Measurements from ENCODE around the gene CACNA1G.
A peak's percentile ranks its signal among the peaks of the same experiment; 100 is the strongest.

Gene CACNA1G

GRCh38 chr17:50635732-50635981, 75.1 kb downstream of the CACNA1G start:
- DNase-seq, result no peak

DNA sequence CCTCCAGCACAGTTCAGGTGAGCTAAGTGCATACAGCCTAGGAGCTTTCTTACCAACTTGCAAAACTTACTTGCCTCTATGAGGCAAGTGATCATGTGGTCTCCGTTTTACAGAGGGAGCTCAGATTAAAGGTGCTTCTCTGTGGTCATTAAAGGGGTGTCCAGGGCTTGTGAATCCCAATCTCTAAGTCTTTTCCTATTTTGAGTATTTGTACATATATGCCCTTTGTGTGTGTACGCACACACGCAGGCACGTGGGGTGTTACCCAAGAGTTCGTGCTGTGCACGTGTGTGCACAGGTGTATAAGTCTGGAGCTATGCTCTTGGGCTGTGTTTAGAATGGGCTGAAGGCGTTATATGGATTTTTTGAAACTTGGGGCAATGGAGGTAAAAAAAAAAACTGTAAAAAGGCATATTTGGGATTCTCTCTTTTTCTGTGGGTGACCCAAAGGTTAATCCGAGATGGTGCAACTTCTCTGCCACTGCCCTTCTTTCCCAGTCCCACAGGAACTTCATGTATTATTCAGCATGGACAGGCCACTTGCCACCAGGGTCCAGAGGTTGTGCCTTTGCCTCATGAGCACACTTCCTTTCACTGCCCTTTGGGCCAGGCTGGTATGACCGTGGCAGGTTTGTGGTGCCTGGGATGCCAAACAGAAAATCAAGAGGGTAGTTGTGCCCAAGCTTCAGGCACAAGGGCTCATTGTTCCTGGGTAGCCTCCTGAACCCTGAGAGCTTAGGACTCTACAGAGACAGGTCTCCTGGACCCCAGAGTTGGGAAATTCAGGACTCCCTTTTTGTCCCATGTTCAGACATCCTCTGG, 75.7 kb downstream of the CACNA1G start:
- no peak for DNase-seq

DNA sequence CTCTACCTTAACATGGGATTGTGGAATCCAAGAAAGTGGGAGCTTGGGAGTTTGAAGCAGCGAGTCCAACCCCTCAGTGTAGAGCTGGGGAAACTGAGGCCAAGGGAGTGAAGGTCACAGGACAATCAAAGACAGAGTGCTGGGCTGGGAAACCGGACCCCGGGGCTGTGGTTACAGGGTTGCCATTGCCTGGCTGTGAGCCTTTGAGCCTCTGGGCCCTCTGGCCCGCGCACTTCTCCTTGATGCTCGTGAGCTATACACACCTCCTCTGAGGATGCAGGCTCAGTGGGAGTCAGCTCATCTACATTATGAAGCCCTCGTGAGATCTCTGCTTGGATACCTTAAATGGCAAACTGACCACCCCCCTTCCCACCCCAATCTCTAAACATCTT, 76.3 kb downstream of the CACNA1G start:
- DNase-seq, result no peak

DNA sequence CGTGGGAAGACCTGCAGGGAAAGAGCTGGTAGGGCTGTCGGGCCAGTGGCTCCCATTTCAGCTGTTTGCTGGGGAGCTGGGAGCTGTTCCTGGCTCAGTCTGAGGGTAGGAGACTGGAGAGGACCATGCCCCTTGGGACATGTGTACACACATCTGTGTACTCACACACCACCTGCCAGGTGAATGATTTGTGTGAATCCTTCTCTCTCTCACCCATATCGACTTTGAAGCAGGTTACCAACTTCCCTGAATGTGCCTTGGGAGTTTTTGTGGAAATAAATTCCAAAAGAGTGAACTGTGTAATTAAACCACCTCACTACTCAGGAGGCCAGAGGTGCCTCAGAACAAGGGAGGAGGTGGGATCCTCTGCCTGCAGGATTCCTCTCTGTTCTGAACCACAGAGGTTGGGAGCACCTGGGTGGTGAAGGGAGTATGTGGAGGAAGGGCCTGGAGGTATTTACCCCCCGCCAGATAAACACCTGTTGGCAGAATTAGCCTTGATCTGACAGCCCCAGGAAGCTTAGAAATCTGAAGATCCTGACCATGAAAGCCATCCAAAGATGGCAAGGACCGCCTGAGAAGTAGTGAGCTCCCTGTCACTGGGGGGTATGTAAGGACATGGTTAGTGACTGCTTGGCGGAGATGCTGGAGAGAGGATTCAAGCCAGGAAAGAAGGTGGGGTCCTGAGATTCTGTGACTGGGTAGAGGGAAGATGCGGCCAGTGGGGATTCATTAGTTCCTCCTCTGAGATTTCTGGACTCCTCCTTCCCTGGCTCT, 77.5 kb downstream of the CACNA1G start:
- DNase-seq, result no peak

DNA sequence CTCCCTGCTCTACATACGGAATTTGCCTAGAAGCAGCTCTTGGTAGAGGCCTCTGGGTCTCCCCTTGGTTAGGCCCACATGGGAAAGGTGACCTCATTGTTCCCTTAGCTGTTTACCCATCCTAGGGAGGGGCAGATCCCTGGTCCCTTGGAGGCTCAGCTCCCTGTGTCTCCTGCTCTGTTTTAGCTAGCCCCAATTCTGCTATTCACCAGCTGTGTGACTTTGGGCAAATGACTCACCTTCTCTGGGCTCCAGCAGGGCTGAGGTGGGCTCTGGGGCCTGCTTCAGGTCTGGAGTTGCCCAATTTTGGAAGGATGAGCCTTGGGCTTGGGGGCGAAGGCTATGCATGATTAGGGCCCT, 78.1 kb downstream of the CACNA1G start:
- DNase-seq, result peak; percentile 87

GRCh38 chr17:50638966-50639713, 78.6 kb downstream of the CACNA1G start:
- DNase-seq, result peak; percentile 100

DNA sequence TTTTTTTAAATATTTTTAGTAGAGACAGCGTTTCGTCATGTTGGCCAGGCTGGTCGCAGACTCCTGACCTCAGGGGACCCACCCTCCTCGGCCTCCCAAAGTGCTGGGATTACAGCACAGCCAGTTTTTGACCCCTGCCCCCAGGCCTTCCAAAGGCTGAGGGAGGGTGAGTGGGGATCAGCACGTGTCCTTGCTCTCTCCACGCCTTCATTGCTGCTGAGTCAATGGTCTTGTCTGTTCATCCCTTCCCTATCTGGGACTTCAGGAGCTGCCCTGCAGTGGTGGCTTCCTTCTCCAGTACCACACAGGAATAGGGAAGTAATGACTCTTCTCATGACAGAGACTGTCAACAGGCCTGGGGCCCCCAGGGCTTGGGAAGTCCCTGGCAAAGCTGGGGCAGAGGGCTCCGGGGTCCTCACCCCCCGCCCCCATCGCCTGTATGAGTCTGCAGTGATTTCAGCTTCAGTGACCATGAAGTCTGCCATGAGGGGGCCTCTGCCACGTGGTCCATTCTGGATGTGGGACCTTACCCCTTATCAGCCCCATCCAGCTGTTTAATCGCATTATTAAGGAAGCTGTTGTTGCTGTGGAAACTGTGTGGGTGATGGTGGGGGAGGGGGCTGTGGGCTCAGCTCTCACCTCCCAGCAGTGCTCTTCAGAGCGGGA, 80.3 kb downstream of the CACNA1G start:
- peak; percentile 44 for DNase-seq

DNA sequence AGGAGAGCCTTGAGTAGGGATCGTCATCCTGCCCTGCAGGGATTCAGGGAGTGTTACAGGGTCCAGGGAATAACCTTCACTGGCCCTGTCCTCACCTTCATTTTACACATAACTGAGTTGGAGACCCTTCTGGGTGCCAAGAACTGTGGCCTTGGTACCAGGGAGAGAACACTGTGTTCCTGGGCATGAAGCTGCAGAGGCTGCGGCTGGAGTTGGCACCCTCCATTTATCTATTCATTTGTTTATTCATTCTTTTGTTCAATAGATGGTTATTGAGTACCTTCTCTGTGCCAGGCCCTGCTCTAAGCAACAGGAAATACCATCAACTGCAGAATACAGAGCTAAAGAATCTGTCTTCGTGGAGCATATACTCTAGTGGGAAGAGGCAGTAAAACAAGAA, 80.8 kb downstream of the CACNA1G start:
- no peak for DNase-seq

DNA sequence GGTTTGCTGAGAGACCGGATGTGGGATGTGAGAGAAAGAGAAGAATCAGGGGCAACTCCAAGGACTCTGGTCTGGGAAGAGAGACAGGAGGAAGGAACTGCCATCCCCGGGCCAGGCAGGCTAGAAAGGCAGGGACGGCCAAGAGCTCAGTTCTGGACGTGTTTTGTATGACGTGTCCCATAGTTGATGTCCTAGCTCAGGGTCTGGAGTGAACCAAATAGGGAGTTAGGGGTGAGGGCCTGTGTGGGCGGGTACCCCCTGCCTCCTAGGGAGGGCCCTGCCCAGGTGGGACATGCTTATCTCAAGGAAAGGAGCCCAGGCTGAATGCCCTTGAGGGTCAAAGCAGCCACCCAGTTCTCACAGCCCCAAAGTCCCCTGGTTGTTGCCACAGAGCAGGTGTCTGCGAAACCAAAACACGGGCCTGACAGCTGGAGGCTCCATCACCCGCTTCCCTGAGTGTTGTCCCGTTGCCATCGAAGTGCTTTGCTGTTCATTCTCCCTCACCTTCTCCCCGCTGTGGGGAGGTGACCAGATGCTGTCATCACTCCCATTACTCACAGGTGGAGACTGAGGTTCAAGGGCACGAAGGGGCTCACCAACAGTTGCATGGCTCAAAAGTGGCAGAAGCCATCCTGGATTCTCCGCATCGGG, 81.7 kb downstream of the CACNA1G start:
- no peak for DNase-seq

DNA sequence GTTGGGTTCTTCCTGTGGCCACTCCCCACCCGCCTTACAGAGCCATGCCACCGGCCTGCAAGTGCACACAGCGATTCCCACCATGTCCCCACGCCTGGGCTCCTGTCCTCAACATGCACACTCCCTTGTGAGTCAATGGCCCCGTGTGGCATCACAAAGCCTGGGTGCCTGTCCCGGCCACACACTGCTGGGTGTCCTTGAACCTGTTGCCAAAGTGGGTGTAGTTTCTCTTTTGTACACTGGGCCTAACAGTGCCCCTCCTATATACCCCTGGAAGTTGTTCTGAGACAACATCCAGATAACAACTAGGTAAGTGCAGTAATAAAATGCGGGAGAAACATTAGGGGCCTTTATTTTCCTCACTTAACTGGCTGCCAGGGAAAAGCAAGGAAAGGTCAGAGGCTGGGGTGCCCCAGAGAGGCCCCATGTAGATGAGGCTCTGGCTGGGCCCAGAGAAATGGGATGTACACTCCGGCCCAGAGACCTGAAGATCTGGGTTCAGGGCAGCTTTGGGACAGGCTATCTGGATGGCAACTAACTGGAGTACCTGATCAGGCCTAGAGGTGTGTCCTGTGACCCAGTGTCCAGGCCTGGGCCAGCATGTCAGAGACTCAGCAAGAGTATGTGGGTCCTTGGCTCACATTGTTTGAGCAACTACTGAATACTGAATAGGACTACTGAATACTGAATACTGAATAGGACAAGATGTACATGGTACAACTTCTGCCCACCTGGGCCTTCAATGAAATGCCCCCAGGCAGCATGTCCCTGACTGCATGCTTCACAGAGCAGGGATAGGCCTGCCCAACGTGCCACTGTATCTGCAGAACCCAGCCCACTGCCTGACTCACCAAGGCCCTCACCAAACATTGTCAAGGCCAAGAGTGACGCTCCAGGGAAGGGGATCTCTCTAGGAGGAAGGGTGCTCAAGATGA, 82.5 kb downstream of the CACNA1G start:
- DNase-seq, result no peak

DNA sequence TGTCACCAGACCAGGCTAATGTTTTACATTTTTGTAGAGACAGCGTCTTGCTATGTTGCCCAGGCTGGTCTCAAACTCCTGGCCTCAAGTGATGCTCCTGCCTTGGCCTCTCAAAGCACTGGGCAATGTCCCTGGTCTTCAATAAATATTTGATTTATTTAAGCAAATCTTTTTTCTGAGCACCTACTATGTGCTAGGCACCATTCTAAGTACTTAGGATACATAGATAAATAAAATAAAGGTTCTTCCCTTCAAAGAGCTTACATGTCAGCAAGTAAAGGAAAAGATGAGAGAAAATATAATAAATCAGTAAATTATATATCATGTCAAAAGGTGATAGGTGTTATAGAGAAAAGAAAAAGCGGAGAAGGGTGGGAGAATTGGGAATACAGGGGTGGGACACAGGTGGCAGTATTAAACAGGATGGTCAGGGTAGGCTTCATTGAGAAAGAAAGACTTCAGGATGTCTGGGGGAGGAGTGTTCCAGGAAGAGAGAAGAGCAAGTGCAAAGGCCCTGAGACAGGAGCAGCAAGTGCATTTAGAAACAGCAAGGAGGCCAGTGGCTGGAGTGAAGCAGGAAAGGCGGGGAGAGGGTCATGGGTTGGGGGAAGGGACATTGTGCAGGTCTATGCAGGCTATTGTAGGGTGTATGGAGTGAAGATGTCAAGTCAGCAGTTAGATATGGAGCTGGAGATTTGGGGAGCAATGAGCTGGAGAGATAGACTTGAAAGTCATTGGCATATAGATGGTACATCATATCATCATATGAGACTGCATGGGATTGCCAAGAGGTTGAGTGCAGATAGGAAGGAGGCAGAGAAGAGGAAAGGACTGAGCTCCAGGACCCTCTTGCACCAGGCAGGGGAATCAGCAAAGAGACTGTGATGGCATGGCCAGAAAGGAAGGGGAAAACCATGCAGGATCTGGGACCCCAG, 85.5 kb downstream of the CACNA1G start:
- no peak for DNase-seq

DNA sequence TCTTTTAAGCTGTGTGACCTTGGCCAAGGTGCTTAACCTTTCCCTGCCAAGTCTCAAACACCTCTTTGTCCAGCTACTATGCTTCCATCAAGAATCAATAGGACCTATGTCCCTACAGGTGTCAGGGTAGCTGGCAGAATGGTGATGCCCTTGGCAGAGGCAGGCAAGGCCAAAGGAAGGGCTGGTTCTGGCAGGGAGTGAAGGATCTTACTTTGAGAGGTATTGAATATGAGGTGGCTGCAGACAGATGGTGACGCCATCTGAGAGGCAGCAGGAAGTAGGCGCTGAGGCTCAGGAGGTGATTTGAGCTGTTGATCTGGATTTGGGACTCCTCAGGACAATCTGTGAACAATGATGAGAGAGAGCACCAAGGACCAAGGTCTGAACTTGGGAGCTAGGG, 86.7 kb downstream of the CACNA1G start:
- DNase-seq, result no peak

DNA sequence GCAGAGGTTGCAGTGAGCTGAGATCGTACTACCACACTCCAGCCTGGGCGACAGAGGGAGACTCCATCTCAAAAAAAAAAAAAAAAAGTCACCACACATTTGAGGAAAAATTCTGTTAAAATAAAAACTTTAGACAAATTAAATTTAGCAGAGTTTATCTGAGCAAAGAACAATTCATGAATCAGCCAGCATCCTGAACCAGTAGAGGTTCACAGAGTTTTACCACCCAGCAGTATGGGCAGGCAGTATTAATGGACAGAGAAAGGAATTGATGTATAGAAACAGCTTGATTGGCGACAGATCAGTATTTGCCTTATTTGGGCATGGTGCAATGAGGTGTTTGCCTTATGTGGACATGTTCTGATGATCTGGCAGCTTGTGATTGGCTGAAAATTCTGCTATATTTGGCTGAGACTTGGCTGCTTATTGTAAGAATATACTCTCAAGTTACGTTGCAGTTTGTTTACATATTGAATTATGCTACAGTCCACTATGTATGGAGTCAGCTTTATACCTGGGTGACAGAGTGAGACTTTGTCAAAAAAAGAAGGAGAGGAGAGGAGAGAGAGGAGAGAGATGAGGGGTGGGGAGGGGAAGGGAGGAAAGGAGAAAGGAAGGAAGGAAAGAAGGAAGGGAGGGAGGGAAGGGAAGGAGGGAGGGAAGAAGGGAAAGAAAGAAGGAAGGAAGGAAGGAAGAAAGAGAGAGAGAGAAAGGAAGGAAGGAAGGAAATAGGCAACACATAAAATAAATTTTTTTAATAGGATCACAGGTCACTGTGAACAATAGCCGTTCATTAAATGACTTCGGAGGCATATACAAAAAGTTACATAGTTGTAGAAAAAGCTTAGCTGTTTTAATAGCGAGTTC, 88.8 kb downstream of the CACNA1G start:
- no peak for DNase-seq

- no peak for DNase-seq
These were observed 91.1 kb downstream of the CACNA1G start for GRCh38 chr17:50651661-50652060.

DNA sequence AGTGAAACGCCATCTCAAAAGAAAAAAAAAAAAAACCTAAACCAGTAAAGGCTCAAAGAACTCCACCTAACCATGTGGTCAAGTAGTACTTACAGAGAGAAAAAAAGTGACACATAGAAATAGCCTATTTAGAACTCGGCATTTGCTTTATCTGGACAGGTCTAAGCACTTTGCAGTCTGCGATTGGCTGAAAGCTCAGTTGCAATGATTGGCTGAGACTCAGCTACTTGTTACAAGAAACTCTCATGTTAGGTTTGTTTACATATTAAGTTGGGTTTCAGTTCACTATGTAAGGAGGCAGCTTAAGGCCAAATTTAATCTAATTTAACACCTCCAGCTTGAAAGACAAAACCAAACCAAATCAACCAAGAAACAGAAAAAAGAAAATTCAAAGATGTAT, 93.2 kb downstream of the CACNA1G start:
- DNase-seq, result no peak

GRCh38 chr17:50656509-50656908, 96.0 kb downstream of the CACNA1G start:
- DNase-seq, result no peak

DNA sequence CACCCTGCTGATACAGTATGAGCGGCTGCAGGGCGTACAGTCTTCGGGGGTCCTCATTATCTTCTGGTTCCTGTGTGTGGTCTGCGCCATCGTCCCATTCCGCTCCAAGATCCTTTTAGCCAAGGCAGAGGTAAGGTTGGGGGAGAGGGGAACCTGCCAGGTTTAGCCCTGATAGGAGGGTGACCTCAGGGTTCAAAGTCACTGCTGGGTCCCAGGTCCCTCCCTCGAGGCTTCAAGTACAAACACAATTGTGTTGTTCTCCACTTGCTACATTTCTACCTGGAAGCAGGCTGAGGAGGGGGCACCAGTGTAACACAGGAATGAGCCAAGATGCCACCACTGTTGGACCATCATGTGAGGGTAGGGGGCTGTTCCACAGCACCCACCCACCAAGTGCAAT, 96.5 kb downstream of the CACNA1G start:
- DNase-seq, result no peak

- no peak for DNase-seq
These were observed 97.1 kb downstream of the CACNA1G start for GRCh38 chr17:50657627-50658026.

DNA sequence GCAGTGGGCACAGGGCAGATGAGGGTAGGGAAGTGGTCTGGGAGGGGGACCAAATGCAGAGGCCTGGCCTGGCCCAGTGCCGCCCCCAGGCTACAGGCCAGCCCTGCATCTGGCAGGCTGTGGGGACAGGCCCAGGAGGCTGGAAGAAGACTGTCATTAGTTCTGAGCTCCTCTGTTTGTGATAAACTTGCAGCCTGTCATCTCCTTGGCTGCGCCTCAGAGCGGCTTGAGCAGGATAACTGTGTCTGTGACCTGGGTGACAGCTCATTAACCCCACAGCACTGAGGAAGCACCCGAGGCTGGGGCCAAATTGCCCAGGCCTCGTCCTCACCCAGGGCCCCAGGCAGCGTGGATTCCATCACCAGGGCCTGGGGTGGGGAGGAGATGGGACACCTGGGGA, 98.1 kb downstream of the CACNA1G start:
- DNase-seq, result no peak

- no peak for DNase-seq
These were observed 98.7 kb downstream of the CACNA1G start for GRCh38 chr17:50659179-50659578.

Data from EL (cell line).